HG02571 (cell line): ENCODE data around the gene SLC25A1.
A peak's percentile ranks its signal among the peaks of the same experiment; 100 is the strongest.

ENCODE experiments used
- ATAC-seq: cut with Tn5 transposase; IDR thresholded peaks from one replicate; pipeline ENCODE4 v1.9.1; 2021; ENCODE audit warnings: mild to moderate bottlenecking, moderate library complexity; ENCODE audit not compliant: unreplicated experiment

The SLC25A1 gene

DNA sequence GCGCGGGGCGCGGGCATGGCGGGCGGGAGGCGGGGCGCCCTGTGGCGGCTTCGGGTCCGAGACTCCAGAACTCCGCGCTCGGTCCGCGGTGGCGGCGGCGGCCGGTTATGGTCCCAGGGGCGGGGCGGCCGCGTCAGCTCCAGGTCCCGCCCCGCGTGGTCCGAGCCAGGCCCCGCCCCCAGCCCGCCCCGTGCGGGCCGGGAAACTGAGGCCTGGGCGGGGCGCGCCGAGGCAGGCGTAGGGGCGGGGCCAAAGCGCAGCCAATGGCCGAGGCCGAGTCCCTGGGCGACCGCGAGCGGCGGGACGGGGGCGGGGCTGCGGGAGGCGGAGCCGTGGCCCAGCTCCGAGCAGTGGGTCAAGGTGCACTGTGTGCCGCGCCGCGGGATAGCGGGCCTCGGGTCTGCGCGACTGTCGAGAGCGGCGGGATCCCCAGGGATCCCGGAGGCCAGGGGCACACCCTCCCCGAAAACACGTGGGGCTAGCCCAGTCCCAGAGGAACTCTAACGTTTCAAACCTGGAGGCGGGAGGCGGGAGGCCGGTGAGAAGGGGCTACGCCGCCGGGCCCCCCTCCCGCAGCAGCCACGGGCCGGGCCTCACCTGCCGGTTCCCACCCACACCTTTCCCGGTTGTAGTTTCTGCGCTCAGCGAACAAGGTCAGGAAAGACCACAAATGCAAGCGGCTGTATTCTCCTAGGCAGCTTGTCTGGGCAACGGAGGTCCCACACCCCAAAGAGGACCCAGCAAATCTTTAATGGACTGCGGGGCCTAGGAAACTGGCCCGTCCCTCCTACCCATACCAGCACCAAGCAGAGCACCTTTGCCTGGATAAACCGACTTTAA lies at the start of gene SLC25A1:
Gene SLC25A1 (minus strand): TSS at position 80 of the 840 bp plus-strand sequence. CDS start 63 bp downstream, at position 17.
- peak; percentile 61 for ATAC-seq

DNA sequence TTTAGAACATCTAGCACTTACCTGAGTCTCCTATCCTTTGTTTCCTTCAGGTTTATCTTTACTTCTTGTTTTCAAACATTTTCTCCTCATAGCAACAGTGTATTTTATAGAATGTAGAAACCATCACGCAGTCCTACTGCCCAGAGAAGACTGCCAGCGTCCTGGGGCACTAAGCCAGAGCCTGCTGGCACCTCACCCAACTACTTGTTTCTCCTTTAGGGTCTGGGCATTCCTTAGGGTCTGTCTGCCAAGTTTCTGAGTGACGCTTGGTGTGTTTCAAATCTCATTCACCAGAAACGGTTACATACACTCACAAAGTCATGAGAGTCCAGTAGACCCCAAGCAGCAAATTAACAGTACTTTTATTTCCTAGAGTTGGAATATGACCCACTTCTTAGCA lies 49.6 kb upstream of the SLC25A1 start:
- ATAC-seq, result no peak

- ATAC-seq, result no peak
These were observed 47.9 kb upstream of the SLC25A1 start for GRCh38 chr22:19226428-19226827.

DNA sequence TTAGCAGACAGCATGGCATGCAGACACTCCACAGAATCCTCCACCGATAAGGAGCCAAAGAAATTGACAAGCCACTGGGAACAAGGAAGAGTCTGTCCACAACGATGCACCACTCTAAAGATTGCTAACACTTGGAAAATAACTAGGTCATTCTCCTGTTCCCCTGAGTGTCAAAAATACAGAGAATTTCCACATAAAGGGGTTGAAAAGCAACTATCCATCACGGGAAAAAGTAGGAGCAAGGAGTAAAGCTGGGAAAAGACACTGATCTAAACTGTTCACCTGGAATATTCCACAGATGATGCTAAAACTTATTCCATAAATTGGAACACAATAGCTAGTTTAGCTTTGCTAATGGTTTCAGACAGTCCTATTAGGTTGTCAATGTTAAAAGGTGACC lies 47.0 kb upstream of the SLC25A1 start:
- no peak for ATAC-seq

DNA sequence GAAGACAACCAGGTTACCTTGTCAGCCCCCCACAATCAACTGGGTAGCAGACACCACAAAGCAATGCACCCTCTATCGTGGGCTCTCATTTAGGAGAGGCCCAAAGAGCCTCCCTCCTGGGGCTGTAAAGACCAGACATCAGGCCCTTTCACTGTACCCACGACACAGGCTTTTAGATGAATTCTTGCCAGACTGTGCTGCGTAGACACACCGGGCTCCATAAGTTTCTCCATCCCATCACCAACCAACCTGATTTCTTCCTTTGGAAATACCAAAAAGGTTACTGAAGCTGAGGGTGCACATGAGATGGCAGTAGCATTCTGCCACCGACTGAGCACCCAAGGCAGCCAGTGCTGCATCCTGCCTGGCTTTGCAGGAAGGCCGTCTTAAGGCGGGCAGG lies 46.4 kb upstream of the SLC25A1 start:
- ATAC-seq, result no peak

GRCh38 chr22:19224557-19224956 lies 46.0 kb upstream of the SLC25A1 start:
- no peak for ATAC-seq

- ATAC-seq, result no peak
These were observed 45.1 kb upstream of the SLC25A1 start for GRCh38 chr22:19223617-19224016.

DNA sequence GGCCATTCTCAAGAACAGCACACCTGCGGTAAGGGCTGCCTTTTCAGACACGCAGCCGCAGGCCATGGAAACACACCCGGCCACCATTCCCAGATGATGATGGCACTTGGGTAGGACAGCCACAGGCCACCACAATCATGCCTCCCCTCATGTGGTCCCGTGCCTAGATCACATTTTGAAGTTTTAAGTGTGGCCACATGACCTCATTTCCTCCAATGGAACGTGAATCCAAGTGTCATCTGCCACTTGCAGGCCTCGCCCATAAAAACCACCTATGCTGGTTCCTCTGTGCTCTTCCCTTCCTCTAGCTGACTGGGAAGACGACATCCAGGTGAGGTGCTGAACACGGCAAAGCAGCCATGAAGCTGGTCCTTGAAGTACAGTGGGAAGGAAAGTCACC lies 44.6 kb upstream of the SLC25A1 start:
- no peak for ATAC-seq

DNA sequence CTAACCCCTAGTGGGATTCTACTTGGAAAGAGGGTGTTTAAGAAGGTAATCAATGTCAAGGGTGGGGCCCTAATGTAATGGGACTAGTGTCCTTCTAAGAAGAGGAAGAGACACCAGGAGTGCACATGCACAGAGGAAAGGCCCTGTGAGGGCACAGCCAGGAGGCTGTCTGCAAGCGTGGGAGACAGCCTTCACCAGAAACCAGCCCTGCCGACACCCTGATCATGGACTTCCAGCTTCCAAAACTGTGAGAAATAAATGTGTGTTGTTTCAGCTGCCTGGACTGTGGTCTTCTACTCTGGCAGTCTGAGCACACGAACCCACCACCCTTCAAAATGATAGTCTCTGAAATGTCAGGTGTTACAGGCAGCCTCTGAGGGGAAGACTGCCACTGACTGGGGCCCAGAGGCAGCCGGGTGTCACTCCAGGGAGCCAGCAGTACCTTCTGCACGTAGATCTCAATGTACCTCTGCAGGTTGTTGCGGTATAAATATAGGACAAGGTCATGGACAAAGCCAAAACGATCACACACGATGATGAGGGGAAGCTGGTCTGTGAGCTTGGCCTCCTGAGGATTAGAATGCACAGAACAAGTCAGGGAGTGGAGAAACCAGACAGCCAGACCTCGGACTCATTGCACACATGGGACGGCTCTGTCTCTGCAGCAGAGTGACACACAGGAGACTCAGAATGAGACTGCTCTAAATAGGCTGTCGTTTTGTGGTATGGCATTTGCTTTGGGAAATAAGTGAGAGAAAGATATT lies 43.9 kb upstream of the SLC25A1 start:
- ATAC-seq, result no peak

DNA sequence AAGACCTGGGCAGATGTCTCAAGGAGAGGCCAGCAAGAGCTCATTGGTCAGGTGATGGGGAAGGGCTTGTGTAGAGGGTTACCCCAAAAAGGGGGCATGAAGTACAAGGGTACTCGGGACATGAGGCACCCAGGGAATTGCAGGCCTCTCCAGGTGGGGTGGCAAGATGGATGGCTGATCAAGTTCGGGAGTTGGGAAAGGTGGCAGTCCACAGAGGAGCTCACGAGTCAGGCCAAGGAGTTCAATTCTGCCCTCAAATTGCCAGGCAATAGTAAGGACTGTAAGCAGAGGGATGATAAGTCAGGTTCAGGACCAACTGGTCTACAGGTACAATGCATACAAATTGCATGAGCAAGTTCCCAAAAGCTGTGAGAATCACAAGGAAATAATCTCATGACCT lies 42.3 kb upstream of the SLC25A1 start:
- ATAC-seq, result no peak

DNA sequence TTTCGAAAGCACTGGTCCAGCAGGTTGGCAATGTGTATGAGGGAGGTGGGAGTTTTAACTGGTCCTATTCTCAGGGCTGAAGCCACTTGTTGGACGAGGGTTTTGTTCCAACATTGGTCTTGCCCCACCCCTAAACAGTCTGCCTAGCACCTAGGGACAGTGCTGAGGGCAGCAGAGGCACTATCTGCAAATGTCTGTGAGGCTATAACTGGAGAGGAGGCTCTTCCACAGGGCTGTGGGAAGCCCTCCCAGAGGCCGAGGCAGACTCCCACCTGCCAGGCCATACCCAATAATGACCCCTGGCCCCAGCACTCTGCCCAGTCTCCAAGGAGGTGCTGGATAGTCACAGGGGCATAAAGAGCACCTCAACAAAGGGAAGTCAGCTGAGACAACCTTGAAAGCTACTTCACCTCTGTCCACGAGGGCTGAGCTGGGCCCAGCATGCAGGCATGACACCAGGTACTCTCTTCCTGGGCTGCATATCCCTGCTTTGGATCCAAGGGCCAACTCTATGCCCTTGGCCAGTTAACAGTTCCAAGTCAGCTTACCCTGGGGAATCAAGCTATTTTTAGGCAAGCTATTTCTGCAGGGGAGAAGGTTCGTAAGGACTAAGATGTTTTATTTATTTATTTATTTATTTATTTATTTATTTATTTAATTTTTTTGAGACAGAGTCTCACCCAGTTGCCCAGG lies 40.2 kb upstream of the SLC25A1 start:
- no peak for ATAC-seq

GRCh38 chr22:19216579-19216978 lies 38.0 kb upstream of the SLC25A1 start:
- ATAC-seq, result no peak

DNA sequence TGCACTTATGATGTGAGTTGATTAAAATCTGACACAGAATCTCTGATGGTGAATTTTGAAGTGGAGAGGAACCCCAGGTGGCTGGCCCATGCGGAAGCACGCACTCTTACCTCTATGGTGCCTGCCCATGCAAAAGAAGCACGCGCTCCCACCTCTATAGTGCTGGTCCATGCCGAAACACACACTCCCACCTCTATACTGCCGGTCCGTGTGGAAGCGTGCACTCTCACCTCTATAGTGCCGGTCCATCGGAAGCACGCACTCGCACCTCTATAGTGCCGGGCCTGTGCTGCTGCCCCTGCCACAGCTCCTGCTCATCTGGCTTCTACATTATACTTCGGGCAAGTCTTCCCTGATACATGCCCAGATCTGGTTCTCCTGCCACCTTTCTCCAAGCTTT lies 36.8 kb upstream of the SLC25A1 start:
- no peak for ATAC-seq

DNA sequence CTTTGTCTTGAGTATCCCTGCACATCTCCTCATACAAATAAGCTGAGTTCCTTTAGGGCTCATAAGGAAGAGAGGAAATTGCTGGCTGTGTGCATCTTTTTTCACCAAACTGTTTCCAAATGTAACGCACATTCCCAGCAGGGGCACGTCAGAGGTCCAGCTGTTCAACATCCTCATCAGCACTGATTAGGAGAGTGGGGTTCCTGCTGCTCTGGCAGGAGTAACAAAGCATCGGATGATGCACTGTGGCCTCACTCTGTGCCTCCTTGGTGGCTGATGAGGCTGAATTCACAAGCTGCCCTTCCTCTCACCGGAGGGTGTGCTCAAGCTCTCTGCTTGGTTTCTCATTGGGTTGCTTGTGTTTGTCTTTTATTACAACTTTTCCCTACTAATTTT lies 35.5 kb upstream of the SLC25A1 start:
- no peak for ATAC-seq

GRCh38 chr22:19213442-19214077 lies 35.0 kb upstream of the SLC25A1 start:
- no peak for ATAC-seq

GRCh38 chr22:19213001-19213400 lies 34.5 kb upstream of the SLC25A1 start:
- no peak for ATAC-seq

DNA sequence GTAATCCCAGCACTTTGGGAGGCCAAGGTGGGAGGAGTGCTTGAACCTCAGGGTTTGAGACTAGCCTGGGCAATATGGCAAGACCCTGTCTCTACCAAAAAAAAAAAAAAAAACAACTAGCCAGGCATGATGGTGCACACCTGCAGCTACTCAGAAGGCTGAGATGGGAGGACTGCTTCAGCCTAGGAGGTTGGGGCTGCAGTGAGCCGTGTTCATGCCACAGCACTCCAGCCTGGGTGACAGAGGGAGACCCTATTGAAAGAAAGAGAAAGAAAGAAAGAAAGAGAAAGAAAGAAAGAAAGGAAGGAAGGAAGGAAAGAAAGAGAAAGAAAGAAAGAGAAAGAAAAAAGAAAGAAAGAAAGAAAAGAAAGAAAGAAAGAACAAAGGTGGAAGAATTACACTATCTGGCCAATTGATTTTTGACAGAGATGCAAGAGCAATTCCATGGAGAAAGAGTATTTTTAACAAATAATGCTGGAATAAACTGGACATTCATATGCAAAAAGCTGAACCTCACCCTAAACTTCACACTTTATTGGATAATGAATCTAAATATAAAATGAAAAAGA lies 33.9 kb upstream of the SLC25A1 start:
- no peak for ATAC-seq

DNA sequence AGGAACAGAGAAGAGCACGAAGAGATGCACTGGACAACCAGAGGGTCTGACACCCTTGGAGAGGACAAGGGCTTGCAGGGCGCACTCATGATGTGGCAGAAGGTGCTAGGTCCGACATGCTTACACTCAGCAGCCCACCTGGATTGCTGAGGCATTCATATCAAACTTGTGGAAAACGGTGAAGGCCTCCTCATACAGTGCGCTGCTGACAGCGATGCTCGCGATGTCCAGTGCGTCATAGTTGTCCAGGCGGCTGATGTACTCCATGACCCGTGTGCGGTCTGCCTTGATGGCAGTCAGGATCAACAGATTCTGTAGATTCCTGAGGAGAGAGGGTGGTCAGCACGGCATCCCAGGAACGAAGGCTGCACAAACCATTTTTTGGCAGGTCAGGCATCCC lies 31.7 kb upstream of the SLC25A1 start:
- no peak for ATAC-seq

DNA sequence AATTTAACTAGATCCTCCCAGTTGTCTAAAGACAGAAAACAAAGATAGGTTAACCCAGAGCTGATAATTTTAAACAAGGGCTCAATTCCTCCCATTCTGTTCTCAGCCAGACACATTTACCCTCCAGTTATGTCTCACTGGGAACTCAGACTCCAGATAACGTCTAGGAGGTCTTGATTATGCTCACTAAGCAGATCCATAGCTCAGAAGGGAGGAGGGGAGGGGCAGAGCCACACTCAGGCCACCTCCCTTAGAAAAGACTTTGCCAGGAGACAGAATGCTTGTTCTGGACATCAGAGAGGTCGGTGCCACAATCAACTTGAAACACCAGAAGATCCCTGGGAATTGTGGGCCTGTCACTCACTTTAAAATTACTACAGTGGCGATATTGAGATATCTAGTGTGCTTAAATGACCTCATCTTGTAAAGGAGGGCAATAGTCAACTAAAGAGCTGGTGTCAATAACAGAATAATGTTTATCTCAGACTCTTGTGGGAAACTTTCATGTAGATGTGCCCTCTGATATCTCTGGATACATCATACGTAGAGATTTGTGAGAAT lies 29.8 kb upstream of the SLC25A1 start:
- no peak for ATAC-seq

DNA sequence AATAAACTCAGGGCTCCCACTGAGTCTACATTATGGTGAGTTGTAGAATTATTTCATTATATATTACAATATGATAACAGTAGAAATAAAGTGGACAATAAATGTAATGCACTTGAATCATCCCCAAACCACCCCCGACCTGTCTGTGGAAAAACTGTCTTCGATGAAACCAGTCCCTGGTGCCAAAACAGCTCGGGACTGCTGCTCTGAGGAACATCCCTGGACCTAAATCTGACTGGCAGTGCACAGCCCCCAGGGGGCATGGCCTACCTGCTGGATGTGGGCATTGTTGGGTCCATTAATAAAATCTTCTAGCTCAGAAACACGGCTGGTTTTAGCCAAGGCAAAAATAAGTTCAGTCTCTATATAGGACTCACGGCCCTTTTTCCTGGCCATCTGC lies 29.3 kb upstream of the SLC25A1 start:
- ATAC-seq, result no peak
